Muscle of leg (tissue), 11 donors: Measurements from ENCODE around the gene RUFY2. TPM values are rescaled to one million over a fixed set of nuclear protein-coding genes. Genes with fewer than 3 reads are reported as not detected.
A peak's percentile ranks its signal among the peaks of the same experiment; 100 is the strongest.
"Not testable (repeated sequence)": the region's sequence is repeated elsewhere in the genome, so short reads cannot be mapped to it uniquely, and the experiment has no call there.

Experiments used
- DNase-seq: peaks from one replicate; pipeline ENCODE4 v3.0.0; 2013
- H3K27ac ChIP-seq: one replicate; pipeline ENCODE4 v1.5.1; 2013; ENCODE audit warnings: mild to moderate bottlenecking, low read length, control low read depth
- H3K27me3 ChIP-seq: one replicate; pipeline ENCODE4 v1.6.1; 2013; ENCODE audit warnings: low read length; ENCODE audit not compliant: control insufficient read depth, insufficient read depth
- H3K36me3 ChIP-seq: one replicate; pipeline ENCODE4 v1.6.1; 2013; ENCODE audit warnings: low read length; ENCODE audit not compliant: control insufficient read depth, insufficient read depth
- H3K4me1 ChIP-seq: one replicate; pipeline ENCODE4 v1.6.1; 2013; ENCODE audit warnings: low read length; ENCODE audit not compliant: control insufficient read depth, insufficient read depth
- H3K4me3 ChIP-seq: one replicate; pipeline ENCODE4 v1.5.1; 2013; ENCODE audit warnings: low read length, control low read depth
- H3K9me3 ChIP-seq: replicated peaks from 2 replicates; pipeline ENCODE4 v1.6.1; 2013; ENCODE audit warnings: low read depth, low read length; ENCODE audit not compliant: control insufficient read depth
- WGBS: methylation state at CpG from one replicate; pipeline ENCODE4 v1.1.5; 2013; ENCODE audit warnings: missing lambda C conversion rate; ENCODE audit not compliant: insufficient coverage; 5-methylcytosine and 5-hydroxymethylcytosine counted together
- polyA plus RNA-seq, 8 donors: library from polyadenylated mRNA; unstranded; fragments of 120-200 nt; gene quantifications; one replicate each; pipeline versions ENCODE4 v1.2.1 to v1.2.3, GENCODE V29; 2013; ENCODE audit warnings: inconsistent platforms in 1 of 8, low replicate concordance in 1 of 8; ENCODE audit not compliant: insufficient read length in 8 of 8, insufficient read depth in 1 of 8
- total RNA-seq: library from RNA; stranded (reverse); fragments of 120-200 nt; gene quantifications from one replicate; pipeline ENCODE4 v1.2.4, GENCODE V29; 2013

Gene RUFY2
- total and polyA plus RNA-seq, 9 donors = 12.0 to 19.8 (median 16.6) TPM

DNA sequence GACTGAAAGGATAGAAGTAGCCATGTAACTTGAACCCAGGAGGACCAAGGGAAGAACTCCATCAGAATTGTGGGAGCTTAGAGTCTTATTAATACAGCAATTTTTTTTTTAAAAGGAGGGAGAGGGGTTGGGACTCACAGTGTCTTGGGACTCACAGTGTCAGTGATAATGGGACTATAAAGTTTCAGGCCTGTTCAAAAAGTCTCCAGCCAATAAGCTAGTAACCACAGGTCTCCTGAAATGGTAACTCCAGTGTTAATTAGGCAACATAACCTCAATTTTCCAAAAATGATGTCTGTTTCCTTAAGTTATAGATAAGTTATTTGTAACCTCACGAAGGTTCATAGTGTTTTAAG, 77.6 kb downstream of the RUFY2 start:
- no peaks in the 10 kb centered on the region for H3K27me3 ChIP-seq

DNA sequence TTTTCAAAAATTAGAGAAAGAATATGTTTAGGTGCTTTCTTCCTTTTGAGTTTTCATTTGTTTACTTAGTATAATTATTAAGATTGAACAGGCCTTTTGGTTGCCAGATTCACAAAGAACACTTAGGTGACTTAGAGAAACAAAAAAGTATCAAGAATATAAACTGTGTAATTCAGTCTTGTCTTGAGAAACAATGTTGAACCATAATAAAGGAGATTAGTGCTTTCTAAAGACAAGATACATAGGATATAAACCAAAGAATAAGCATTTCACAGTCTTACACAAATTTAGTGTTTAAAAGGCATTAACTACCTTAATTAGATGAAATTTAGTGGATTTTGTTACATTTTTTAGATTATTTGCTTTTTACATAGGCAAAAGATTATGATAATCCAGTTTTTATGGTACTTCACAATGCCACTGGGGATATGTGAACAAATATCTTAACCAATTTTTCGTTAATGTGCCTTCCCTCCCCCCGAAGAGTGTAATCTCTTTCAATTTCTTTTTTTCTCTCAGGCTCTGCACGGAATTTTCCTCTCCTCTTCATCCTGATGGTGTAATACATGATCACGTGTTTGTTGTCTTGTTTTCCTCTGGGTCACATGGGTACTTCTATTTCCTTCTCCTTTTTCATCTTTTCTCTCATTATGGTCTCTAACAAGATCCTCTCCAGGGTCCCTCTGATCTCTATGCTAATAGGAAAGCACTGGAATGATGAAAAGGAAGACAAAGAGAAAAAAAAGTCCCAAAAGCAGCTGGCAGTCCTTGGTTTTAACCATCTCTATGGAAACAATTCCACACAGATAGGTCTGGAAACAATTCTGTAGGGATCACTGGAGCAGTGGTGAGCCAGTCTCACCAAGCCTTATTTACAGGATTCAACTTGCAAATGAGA, 78.9 kb downstream of the RUFY2 start:
- no peaks in the 10 kb centered on the region for H3K9me3 ChIP-seq
- no peaks in the 10 kb centered on the region for H3K36me3 ChIP-seq
- no peak overlapping the region for H3K4me3 ChIP-seq
- H3K27me3 ChIP-seq = no peaks in the 10 kb centered on the region
- DNase-seq = peak; percentile 90
- peak overlapping the region; percentile 84 for H3K27ac ChIP-seq
- H3K4me1 ChIP-seq = peaks cover 16% of the 10 kb centered on the region
- WGBS = no CpG with 5 or more reads among the region's 4 CpGs

More for the DNA sequence above, 77.6 kb downstream of the RUFY2 start:
- no peak overlapping the region for H3K4me3 ChIP-seq
- H3K4me1 ChIP-seq = peaks cover 16% of the 10 kb centered on the region
- no peaks in the 10 kb centered on the region for H3K9me3 ChIP-seq
- no CpG with 5 or more reads among the region's 1 CpG for WGBS
- no peak for DNase-seq
- no peak overlapping the region for H3K27ac ChIP-seq
- no peaks in the 10 kb centered on the region for H3K36me3 ChIP-seq

DNA sequence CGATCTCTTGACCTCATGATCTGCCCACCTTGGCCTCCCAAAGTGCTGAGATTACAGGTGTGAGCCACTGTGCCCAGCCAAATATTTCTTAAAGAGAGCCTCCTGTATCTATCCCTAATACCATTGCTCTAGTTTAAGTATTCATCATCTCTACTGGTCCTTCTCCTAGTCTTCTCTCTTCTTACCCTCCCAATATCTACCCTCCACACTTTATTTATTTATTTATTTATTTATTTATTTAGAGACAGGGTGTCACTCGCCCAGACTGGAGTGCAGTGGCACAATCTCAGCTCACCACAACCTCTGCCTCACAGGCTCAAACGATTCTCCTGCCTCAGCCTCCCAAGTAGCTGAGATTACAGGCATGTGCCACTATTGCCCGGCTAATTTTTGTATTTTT, 82.7 kb downstream of the RUFY2 start:
- not testable (repeated sequence) for H3K27me3 ChIP-seq, H3K4me1 ChIP-seq, H3K4me3 ChIP-seq, DNase-seq, H3K36me3 ChIP-seq, H3K9me3 ChIP-seq, H3K27ac ChIP-seq
- 96% methylated on average over 2 of the region's 4 CpGs for WGBS

DNA sequence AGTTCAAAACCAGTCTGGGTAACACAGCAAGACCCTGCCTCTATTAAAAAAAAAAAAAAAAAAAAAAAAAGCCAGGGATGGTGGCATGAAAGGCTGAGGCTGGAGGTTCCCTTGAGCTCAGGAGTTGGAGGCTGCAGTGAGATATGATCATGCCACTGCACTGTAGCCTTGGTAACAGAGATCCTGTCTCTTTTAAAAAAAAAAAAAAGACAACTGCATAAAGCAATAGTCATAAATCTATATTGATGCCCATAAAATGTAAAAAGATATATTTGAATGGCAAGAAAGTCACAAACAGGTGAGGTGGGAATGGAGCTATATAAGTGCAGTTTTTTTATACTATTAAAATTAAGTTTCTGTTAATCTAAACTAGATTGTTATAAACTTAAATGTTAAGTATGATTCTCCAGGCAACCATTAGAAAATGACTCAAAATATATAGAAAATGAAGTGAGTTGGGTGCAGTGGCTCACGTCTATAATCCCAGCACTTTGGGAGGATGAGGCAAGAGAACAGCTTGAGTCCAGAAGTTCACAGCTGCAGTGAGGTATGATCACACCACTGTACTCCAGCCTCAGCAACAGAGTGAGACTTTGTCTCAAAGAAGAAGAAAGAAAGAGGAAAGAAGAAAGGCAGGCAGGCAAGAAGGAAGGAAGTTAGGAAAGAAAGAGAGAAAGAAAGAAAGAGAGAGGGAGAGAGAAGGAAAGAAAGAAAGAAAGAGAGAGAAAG, 88.6 kb downstream of the RUFY2 start:
- Histone ChIP-seq H3K36me3 (no peaks in the 10 kb centered on the region), H3K27me3 (no peaks in the 10 kb centered on the region), H3K4me1 (no peaks in the 10 kb centered on the region), H3K27ac (no peak overlapping the region), H3K4me3 (no peak overlapping the region), H3K9me3 (peaks cover 10% of the 10 kb centered on the region)
- no CpG with 5 or more reads among the region's 1 CpG for WGBS
- DNase-seq = no peak

DNA sequence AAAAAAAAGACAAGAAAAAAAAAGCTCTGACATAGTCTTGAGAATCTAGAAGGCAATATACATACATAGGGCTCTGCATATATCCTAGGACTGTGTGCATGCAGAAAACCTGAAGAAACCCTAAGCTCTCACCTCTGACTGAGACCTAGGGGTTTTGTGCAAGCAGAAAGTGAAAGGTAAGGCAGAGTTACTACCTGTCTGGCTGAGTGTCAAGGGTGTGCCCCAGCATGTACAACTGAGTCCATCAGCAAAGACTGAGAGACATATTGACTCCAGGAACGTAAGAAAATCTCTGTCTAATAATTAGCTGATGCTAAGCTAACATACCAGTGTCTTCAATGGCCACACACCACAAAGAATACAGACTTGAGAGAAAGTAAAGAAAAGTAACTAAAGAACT, 91.5 kb downstream of the RUFY2 start:
- H3K4me1 ChIP-seq = no peaks in the 10 kb centered on the region
- no peaks in the 10 kb centered on the region for H3K27me3 ChIP-seq
- no peak overlapping the region for H3K27ac ChIP-seq
- peaks cover 10% of the 10 kb centered on the region for H3K9me3 ChIP-seq
- no peak overlapping the region for H3K4me3 ChIP-seq
- no peak for DNase-seq
- H3K36me3 ChIP-seq = no peaks in the 10 kb centered on the region
- no CpG with 5 or more reads among the region's 1 CpG for WGBS

DNA sequence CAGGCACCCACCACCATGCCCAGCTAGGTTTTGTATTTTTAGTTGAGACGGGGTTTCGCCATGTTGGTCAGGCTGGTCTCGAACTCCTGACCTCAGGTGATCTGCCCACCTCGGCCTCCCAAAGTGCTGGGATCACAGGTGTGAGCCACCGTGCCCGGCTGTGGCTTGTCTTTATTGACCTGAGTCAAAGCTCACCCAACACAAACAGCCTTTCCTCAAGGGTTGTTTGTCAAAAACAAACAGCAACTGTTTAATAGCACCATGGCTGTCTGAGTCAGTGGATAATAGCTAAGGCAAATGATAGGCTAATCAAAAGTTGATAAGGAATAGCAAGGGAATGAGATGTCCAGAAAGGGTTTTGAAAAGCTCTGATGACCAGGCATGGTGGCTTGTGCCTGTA, 92.1 kb downstream of the RUFY2 start:
- not testable (repeated sequence) for H3K4me1 ChIP-seq, H3K27ac ChIP-seq, H3K36me3 ChIP-seq, H3K27me3 ChIP-seq, DNase-seq, H3K4me3 ChIP-seq
- H3K9me3 ChIP-seq = peaks cover 10% of the 10 kb centered on the region
- WGBS = 93% methylated on average over 6 of the region's 6 CpGs

DNA sequence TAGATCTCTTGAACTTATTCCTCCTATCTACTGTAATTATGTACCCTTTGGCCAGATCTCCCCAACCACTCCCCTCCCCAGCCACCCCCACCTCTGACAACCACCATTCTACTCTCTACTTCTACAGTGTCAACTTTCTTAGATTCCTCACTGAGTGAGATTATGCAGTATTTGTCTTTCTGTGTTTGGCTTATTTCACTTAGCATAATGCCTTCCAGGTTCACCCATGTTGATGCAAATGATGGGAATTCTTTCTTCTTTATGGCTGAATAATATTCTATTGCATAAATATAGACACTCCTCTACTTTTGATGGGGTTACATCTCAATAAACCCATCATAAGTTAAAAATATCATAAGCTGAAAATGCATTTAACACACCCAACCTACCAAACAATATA, 96.5 kb downstream of the RUFY2 start:
- H3K9me3 ChIP-seq = no peaks in the 10 kb centered on the region
- no peaks in the 10 kb centered on the region for H3K27me3 ChIP-seq
- no peaks in the 10 kb centered on the region for H3K36me3 ChIP-seq
- no peaks in the 10 kb centered on the region for H3K4me1 ChIP-seq
- no peak for DNase-seq
- H3K27ac ChIP-seq = no peak overlapping the region
- H3K4me3 ChIP-seq = no peak overlapping the region

DNA sequence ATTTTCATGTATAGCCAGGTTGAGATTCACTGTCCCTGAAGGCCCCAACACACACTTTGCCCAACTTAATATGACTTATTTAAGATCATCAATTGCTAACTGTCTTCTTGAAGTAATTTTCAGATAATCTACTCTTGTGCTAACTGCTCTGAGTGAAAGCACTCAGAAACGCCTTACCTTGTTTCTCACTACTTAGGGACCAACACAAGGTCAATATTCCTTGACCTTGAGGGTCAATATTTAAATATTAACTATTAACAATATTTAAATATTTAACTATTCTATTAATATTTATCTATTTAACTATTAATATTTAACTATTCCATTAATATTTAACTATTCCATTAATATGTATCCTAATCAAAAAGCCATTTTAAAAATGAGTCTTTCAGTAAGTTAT, 101.2 kb downstream of the RUFY2 start:
- Histone ChIP-seq H3K4me3 (no peak overlapping the region), H3K4me1 (no peaks in the 10 kb centered on the region), H3K27ac (no peak overlapping the region), H3K9me3 (no peaks in the 10 kb centered on the region), H3K27me3 (no peaks in the 10 kb centered on the region), H3K36me3 (no peaks in the 10 kb centered on the region)
- no CpG with 5 or more reads among the region's 1 CpG for WGBS
- no peak for DNase-seq

DNA sequence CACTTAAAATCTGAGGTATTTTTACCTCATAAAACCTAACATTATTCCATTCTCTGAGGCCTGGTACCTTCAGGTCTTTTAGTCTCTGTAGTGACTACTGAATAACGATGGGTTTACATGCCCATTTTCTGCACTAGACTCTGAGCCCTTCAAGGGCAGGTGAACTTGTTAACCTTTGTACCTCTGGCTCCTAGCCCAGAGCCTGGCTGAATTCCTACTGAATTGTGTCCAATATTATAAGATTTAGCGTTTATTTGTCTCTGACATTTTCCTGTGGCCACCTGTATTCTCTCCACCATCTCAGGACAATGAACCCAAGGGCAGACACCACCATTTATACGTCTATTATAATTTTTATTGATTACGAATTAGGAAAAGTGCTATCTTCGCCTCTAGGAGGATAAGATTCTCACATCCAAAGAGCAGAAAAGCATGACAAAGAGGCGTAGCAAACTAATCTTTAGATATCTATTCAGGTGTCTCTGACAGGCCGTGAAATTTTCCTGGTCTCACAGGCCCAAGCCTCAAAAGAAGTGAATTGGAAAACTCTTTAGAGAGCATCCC, 103.1 kb downstream of the RUFY2 start:
- Histone ChIP-seq H3K27ac (no peak overlapping the region), H3K9me3 (no peaks in the 10 kb centered on the region), H3K36me3 (no peaks in the 10 kb centered on the region), H3K4me3 (no peak overlapping the region), H3K27me3 (no peaks in the 10 kb centered on the region), H3K4me1 (no peaks in the 10 kb centered on the region)
- no peak for DNase-seq
- 95% methylated on average over 3 of the region's 7 CpGs for WGBS

DNA sequence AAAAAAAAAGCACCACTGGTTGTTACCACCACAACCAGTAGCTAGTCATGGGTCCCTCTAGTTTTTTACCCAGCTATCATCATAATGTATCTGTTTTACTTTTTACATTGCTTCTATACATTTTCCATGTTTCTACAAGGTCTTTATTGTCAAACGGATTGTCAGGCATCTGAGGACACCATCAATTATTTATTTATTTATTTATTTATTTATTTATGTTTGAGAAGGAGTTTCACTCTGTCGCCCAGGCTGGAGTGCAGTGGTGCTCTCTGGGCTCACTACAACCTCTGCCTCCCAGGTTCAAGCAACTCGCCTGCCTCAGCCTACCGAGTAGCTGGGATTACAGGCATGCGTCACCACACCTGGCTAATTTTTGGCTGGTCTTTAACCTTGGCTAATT, 104.2 kb downstream of the RUFY2 start:
- no peak for DNase-seq
- Histone ChIP-seq H3K36me3 (no peaks in the 10 kb centered on the region), H3K27ac (no peak overlapping the region), H3K9me3 (no peaks in the 10 kb centered on the region), H3K4me1 (no peaks in the 10 kb centered on the region), H3K27me3 (no peaks in the 10 kb centered on the region), H3K4me3 (no peak overlapping the region)
- WGBS = 96% methylated on average over 3 of the region's 5 CpGs
